HG02642 (cell line): ENCODE measurements around the gene OR1E2.
"Not testable (repeated sequence)": the region's sequence is repeated elsewhere in the genome, so short reads cannot be mapped to it uniquely, and the experiment has no call there.

Experiments
- ATAC-seq: cut with Tn5 transposase; IDR thresholded peaks from one replicate; pipeline ENCODE4 v1.9.1; 2021; ENCODE audit warnings: mild to moderate bottlenecking; ENCODE audit not compliant: unreplicated experiment, poor library complexity

The OR1E2 gene, protein sequence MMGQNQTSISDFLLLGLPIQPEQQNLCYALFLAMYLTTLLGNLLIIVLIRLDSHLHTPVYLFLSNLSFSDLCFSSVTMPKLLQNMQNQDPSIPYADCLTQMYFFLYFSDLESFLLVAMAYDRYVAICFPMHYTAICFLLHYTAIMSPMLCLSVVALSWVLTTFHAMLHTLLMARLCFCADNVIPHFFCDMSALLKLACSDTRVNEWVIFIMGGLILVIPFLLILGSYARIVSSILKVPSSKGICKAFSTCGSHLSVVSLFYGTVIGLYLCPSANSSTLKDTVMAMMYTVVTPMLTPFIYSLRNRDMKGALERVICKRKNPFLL

GRCh38 chr17:3433741-3434140, at the start of gene OR1E2:
TSS of gene OR1E2 (minus strand) at chr17:3433841. CDS start at chr17:3433841, 0 bp downstream.
- ATAC-seq: no peak

GRCh38 chr17:3482852-3483251, 49.2 kb upstream of the OR1E2 start:
- no peak for ATAC-seq

DNA sequence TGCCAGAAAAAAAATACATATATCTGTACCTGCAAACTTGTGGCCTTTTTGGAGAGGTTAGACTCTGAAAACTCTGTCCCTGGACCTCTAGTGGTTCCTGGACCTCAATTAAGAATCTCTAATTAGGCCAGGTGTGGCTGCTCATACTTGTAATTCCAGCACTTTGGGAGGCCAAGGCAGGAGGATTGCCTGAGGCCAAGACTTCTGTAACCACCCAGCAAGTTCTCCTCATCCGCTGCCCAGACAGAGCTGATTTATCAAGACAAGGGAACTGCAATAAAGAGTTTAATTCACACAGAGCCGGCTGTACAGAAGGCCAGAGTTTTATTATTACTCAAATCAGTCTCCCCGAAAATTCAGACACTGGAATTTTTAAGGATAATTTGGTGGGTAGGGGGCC, 46.3 kb upstream of the OR1E2 start:
- ATAC-seq: no peak

DNA sequence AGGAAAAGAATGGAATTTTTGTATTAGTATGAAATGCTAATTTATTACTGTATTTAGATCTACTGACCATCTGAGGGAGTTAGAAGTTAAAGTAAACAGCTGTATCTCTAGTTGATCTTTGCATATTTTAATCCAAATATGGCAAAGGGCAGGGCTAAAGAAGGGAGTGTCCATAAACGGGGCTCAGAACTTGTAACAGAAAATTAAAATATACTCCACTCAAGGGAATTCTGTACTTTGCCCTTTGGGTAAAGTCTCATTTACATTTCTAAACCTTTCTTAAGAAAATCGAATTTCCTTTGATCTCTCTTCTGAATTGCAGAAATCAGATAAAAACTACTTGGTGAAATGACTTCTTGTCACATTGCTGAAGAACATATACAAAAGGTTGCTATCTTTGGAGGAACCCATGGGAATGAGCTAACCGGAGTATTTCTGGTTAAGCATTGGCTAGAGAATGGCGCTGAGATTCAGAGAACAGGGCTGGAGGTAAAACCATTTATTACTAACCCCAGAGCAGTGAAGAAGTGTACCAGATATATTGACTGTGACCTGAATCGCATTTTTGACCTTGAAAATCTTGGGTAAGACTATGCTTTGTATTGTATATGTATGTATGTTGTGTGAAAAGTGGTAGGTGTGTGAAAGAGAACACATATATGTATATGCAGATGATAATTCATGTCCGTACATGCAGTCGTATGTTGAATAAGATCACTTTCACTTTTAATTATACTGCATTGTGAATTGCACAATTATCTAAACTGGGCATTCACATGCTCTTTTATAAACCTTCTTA, 42.4 kb upstream of the OR1E2 start, which contains the start of gene ASPA:
Gene ASPA (plus strand): TSS at position 186 of the 799 bp plus-strand sequence. CDS start 163 bp downstream, at position 349.
- no peak for ATAC-seq

- ATAC-seq: no peak
These were observed 41.6 kb upstream of the OR1E2 start for GRCh38 chr17:3475251-3475685.

DNA sequence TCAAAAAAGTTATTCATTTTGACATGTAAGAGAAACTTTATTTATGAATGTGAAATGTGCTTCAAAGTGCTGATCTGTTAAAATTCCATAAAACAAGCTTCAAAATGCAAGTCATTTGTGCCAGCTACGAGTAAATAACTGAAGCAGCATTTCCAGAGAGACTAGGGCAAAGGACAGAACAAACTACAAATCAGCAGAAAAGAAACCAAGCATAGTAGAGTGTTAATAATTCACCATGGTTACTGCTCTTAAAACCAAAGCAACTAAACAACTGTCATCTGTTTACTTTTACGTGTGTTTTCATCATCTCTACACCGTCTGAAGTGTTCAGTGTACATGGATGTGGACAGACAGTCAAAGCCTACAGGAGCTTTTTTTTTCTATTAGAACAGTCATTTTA, 40.6 kb upstream of the OR1E2 start:
- no peak for ATAC-seq

GRCh38 chr17:3472137-3472536, 38.5 kb upstream of the OR1E2 start:
- no peak for ATAC-seq

DNA sequence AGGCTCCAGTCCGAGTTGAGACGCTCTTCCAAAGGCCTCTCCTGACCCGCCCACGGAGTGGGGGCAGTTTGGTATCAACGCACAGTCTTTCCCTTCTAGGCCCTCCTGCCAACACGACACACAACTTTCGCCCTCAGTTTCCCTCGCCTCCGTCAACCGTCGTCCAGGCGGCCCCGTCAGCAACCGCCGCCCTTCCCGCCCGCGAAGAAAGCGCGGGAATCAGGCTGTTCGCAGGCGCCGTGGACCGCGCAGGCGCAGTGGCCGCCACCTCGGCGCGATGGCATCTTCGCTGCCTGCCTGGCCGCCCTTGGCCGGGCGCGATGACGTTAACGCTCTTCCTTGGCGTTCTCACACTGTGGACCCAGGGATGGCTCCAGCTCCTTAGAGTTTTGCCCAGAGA, 38.0 kb upstream of the OR1E2 start, which contains the start of gene SPATA22:
Gene SPATA22 (minus strand): TSS at position 221 of the 400 bp plus-strand sequence. CDS start 2,494 bp downstream, outside the sequence.
- no peak for ATAC-seq

DNA sequence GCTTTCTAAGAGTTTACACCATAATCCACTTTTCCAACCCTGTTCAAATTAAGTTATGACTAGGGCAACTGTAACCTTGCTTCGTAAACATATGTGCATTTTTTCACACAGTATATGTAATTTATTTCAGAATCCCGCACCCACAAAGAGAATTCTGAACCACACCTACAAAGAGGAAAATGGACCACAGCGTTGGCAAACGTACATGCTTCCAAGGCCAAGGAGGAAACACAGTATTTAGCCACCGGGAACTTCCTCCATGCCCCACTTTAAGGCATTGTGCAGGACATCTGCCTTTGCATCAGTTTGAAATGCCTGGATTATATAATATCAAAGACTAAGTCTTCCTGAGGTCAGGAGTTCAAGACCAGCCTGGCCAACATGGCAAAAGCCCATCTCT, 35.9 kb upstream of the OR1E2 start:
- ATAC-seq: no peak

DNA sequence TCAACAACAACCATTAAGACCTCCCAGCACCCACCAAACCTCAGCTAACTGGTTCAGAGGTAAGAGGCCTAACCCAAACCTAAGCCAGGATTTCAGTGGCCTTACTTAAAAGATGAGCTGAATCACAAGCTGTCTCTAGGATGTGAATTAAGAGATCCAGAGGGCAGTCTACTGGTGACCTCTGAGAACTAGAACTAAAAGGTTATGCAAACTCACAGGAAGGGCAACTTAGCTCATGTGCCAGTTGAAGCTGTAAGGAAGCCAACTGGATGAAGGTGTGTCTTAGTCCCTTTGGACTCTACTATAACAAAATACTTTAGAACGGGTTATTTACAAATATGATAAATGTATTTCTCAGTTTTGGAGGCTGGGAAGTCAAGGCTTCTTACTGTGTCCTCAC, 32.7 kb upstream of the OR1E2 start:
- not testable (repeated sequence) for ATAC-seq

GRCh38 chr17:3448059-3448665, 14.5 kb upstream of the OR1E2 start:
- ATAC-seq: no peak

- ATAC-seq: no peak
These were observed 14.0 kb upstream of the OR1E2 start for GRCh38 chr17:3447625-3448024.

DNA sequence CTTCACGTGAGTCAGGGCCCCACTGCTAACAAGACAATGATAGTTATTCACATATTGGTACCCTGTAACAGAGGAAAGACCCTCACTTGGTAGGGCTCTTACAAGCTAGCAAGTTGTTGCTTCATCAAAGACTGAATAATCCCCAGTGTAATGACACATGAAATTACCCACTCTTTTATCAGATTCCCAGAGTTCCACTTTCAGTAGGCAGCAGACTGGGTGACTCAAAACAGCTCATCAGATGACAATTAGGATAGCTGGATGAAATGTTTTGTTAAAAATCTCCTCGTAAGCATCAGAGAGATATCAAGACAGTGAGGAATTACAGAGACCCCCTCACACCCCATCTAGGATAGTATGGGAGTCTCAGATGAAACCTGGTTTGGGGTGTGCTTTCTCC, 6.8 kb upstream of the OR1E2 start:
- ATAC-seq: no peak

DNA sequence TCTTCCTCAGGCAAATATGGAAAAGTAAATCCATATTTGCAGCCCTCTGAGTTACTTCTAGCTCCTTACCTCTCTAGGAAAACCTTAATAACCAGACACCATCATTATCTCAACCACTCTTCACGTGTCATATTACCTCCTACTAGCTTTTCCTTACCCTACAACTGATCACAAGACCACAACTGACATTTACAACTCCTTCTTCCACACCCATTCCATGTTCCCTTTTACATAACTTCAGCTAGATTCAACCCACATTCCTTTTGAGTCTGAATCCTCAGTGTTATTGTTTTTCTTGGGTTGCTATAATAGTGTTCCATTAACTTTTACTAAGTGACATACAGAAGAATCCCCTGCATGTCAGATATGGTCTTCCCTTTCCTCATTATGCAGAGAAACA, 4.7 kb upstream of the OR1E2 start:
- no peak for ATAC-seq

DNA sequence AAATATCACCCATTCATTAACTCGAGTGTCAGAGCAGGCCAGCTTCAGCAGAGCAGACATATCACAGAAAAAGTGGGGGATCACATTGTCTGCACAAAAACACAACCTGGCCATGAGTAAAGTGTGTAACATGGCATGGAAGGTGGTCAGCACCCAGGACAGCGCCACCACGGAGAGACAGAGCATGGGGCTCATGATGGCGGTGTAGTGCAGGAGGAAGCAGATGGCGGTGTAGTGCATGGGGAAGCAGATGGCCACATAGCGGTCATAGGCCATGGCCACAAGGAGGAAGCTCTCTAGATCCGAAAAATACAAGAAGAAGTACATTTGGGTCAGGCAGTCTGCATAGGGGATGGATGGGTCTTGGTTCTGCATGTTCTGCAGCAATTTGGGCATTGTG, 426 bp downstream of the OR1E2 start:
- ATAC-seq: not testable (repeated sequence)

DNA sequence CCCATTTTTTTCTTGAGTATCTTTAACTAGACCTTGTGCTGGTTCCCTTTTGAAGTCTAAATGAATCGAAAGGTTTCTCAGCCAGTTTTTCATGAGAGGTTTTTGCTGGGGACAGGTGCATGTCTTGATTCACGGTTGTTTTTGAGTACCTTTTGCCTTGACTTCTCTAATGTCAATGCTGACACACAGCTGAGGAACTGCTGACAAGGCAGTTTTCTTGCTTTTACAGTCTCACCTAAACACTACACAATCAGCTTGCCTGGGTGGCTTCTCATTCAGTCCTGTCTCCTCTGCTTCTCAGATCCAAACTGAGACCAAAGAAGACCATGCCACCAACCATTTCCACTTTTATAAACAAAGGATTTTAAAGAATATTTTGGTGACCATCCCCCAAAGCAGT, 15.4 kb downstream of the OR1E2 start:
- no peak for ATAC-seq

GRCh38 chr17:3415610-3416009, 18.0 kb downstream of the OR1E2 start:
- no peak for ATAC-seq

GRCh38 chr17:3412216-3412615, 21.4 kb downstream of the OR1E2 start:
- not testable (repeated sequence) for ATAC-seq

GRCh38 chr17:3411070-3411469, 22.6 kb downstream of the OR1E2 start, which contains the start of gene OR3A3:
TSS of gene OR3A3 (plus strand) at chr17:3411370.
- ATAC-seq: no peak

DNA sequence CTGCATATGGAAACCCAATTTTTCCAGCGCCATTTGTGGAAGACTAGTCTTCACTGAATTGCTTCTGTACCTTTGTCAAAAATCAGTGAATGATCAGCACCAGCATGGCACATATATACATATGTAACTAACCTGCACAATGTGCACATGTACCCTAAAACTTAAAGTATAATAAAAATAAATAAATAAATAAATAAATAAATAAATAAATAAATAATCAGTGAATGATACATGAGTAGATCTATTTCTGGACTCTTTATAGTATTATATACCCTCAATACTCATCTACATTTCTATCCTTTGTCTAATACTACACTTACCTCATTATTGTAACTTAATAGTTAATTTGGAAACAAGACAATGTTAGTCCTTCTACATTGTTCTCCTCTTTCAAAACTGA, 29.8 kb downstream of the OR1E2 start:
- not testable (repeated sequence) for ATAC-seq

DNA sequence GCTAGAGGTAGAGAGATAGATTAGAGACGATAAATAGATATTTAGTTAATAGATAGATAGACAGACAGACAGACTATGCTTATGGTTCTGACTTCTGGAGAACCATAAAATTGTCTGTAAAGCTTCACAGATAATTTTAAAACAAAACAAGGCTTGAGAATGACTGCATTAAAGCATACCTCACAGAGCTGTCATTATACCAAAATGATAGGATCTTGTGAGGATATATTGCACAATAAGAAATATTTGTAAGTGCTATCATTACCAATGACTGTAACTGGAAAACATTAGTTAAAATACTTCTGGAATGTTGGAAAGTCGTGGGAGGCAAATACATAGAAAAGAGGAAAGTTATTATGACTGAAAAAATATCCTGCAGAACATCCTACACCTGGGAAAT, 31.9 kb downstream of the OR1E2 start:
- no peak for ATAC-seq
